HG02973 (cell line): ENCODE results near the gene FCMR.

Experiments
- ATAC-seq: cut with Tn5 transposase; IDR thresholded peaks from one replicate; pipeline ENCODE4 v1.9.1; 2021; ENCODE audit warnings: moderate library complexity; ENCODE audit not compliant: unreplicated experiment

Gene FCMR

DNA sequence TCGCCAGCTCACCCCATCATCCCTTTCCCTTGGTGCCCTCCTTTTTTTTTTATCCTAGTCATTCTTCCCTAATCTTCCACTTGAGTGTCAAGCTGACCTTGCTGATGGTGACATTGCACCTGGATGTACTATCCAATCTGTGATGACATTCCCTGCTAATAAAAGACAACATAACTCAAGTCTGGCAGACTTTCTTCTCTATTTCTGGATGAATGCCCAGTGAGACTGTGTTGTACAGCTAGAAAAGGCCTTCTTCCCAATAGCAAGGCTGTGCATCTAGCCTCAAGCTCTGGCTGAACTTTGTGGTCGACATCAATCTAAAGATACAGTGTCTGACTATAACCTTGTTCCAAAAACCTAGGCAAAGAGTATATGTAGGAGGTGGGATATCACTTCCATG lies 18.1 kb downstream of the FCMR start:
- no peak for ATAC-seq

DNA sequence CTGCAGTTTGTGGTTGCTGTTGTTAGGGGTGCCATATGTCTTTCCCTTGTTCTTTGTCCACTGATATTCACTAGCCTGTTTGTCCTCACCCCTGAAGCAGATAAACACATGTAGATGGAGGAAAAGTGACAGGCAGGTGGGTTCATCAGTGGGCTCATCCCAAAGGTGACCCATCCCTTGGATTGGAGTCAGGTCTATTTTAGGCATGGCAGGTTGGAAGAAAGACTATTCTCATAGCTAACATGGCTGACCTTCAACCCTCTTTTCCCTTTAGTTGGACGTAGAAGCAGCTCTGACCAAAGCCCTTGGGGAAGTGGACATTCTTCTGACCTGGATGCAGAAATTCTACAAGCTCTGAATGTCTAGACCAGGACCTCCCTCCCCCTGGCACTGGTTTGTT lies 19.0 kb downstream of the FCMR start:
- no peak for ATAC-seq

DNA sequence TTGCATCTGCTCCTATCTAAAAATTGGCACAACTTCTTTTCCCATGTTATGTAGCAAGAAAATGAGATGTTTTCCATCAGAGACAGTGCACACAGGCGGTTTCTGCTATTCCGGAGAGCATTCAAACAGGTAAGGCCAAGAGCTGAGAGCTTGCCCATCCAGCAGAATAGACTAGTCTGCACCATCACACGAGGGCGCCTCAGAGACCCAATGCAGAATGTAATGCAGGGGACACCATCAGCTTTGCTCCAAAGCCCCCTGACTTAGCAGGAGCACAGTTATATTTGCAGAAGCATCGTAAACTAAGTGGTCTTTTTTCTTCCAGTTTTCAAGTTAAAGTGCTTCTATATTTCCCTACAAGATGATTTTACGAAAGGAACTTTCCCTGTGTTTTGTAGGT lies 19.8 kb downstream of the FCMR start:
- ATAC-seq: no peak

DNA sequence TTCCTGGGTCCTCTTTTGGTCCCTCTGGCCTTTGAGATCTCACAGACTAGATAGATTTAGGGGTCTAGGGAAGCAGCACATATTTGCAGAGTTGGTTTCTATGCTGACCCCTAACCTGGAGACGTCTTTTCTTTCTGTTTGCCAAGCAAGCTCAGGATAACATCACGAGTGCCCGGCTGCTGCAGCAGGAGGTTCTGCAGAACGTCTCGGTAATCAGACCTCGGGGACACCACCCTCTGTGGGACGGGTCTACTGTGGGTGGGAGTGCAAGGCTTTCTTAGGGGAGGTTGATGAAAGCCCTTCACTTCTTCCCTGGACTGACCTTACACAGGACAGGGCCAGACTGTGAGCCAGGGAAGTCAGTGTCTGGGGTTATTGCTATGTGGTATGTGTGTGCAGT lies 21.6 kb downstream of the FCMR start:
- ATAC-seq: no peak

DNA sequence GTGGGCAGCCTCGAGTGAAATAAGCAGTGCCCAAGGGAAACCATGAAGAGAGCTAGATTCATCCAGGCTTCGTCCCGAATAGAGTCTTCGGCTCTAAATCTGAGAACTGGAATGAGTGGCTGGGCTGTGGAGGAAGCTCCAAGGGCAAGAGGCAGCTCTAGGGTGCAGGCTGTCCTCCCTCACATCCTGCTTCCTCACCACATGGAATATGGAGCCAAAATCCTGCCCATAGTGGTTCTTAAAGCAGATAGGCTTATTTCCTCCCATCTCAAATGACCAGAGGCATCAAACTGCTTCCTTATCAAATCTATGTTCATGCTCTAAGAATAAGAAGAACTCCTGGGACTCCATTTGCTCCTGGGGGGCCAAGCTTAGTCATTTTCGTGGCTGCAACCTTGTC lies 22.0 kb downstream of the FCMR start:
- no peak for ATAC-seq

DNA sequence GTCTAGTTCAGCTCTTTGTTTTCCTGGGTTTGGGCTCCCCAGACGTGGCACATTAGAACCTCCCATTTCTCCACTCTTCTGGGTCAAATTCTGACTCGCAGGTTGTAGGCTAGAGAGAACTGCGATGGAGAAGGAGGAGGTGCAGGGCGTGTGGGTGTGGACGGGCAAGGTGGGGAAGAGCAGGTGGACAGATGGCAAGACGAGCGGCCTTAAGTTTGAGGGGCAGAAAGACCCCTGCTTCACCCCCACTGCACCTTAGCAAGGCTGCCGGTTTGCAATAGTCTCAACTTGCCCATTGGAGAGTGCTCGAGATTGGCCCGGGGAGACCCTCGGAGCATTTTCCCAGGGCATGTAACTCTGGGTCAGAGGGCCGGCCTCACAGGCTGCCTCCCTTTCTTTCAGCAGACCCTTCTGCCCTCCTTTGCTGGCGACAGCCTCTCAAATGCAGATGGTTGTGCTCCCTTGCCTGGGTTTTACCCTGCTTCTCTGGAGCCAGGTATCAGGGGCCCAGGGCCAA lies 22.8 kb downstream of the FCMR start:
- no peak for ATAC-seq

DNA sequence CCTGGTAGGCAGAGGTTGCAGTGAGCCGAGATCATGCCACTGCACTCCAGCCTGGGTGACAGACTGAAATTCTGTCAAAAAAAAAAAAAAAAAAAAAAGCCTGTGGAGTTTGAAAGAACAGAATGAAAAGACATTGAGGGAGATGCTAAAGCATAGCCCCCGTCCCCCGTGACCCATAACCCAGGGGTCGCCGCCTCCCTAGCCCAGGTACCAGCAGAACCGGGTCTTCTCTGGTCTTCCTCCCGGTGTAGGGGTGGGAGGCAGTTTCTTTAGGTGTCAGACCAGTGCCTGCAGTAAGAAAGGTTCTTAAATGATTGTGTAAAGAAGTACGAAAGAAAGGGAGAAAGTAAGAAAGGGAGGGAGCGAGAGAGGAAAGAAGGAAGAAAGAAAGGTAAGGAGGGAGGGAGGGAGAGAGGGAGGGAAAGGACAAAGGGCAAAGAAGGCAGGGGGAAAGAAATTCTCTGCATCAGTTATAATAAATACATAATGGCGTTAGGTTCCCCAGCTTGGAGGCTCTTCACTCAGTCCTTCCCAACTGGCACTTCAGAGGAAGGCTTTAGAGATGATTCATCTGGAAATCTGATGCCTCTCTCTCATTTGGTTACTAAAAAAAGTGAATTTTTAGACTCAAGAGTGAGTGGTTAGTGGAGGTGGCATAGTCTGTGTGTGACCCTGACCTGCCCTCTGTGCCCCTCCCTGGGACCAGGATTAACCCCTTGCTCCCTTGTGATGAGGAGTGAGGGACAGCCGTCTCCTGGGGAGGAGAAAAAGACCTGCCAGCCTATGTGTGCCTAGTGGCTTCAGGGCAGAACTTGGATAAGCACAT lies 23.4 kb downstream of the FCMR start:
- no peak for ATAC-seq

DNA sequence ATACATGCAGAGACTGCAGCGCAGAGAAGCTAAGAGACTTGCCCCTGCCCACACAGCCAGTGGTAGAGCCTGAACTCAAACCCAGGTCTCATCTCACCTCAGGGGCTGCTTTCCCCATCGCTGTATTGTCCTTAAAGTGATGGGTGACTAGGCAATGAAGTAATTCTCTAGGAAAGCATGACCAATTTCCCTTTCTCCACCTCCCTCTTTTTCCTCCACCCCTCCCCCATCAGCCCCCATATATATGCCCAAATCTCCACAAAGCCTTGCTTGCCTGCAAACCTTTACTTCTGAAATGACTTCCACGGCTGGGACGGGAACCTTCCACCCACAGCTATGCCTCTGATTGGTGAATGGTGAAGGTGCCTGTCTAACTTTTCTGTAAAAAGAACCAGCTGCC lies 24.6 kb downstream of the FCMR start, which contains the start of gene IL24:
IL24 (plus strand) TSS at position 269 of the 400 bp plus-strand sequence. CDS start 390 bp downstream, outside the sequence.
- no peak for ATAC-seq

DNA sequence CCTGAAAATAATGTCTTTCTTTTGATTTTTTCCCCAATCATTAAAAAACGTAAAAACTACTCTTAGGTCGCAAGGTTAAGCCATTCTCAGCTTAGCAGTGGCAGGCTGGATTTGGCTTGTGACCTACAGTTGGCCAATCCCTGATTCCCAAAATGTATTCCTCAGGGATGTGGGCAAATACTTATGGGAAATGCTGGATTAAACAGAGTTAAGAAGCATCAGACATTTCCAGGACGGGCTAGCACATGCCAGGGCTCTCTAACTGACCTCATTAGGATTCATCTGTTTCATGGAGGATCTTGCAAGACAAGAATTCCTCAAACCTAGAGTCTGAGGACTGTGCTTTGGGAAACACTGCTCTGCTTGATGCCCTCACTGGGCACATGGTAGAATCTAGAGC lies 25.5 kb downstream of the FCMR start:
- no peak for ATAC-seq

DNA sequence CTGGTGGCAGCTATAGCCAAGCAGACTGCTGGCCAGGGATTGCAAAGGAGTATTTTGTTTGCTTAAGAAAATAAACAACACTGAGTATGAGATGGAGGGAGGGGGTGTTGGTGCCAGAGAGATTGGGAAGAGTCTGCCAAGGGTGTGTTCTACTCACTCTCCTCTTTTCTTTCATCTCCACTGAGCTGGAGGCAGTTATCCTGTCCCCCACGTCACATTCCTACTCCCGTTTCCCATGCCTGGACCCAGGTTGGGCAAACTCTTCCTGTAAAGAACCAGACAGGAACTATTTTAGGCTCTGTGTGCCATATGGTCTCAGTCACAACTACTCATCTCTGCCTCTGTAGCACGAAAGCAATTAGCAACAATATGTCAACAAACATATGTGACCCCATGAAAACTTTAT lies 25.9 kb downstream of the FCMR start:
- no peak for ATAC-seq

DNA sequence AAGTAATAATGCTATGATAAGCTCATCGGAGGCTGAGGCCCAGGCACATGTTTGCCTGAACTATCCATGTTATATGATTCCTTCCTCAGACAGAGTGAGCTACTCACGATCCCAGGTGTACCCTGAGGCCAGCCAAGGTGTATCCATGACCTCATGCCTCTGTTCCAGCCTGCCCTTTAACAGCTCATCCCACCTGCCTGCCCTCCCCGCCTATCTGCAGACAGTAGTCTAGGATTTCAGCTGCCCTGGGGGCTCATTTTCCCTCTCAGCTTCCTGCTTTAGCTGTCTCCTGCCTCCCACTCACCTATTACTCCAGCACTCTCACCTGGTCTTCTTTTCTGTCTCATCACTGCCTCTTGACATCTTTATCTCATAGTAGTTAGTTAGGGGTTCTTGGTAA lies 26.4 kb downstream of the FCMR start:
- no peak for ATAC-seq

DNA sequence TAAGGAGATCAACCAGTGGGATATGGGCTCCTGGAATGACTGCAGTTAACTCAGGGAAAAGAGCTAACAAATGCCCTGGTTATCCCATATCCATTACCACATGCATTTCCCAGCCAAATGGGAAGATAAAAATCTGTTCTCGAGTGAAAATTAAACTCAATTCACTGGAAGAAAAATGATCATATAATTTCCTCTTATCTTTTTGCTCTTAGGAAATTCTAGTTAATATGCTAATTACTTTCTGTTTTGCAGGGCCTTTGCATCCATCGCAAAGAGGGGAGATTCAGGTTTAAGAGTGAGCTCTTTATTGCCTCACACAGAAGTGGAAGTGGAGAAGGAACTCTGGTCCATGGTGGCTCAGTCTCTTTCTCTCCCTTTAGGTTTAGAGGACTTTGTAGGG lies 28.4 kb downstream of the FCMR start:
- ATAC-seq: no peak

DNA sequence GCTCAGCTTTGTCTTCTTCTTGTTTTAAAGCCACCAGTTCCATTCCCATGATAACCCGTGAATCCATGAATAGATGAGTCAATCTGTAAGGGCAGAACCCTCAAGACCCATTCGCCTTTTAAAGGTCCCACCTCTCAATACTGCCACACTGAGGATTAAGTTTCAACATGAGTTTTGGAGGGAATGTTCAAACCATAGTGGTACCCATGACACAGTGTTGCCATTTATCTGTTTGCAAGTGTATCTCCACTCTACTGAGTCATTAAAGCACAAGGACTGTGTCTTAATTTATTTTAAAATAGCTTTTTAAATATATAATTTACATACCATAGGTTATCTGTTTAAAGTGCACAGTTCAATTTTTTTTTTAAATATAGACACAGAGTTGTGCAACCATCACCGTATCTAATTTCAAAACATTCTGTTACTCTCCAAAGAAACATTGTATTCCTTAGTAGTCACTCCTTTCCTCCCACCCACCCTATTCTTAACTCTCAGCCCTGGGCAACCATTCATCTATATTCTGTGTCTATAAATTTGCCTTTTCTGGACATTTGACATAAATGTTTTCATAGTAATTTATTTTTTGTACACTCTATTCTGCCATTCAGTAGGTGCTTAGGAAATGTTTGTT lies 29.3 kb downstream of the FCMR start:
- ATAC-seq: no peak

DNA sequence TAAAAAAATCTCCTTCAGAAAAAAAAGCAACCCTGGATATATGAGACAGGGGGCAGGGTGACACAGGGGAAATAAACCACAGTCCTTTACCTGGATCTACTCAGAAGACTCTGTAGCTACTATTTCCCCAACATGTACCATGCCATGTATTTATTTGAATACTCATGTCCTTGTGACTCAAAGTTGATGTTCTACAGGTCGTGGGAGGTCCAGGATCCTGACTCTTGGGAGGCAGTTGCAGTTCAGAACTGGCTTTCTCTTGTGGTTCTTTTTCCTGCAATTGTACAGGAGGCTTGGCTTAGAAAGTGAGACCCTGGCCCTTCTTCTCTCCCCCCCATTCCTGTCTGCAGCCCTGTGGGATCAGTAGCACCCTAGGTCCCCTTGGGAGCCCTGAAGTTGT lies 30.3 kb downstream of the FCMR start:
- ATAC-seq: no peak

DNA sequence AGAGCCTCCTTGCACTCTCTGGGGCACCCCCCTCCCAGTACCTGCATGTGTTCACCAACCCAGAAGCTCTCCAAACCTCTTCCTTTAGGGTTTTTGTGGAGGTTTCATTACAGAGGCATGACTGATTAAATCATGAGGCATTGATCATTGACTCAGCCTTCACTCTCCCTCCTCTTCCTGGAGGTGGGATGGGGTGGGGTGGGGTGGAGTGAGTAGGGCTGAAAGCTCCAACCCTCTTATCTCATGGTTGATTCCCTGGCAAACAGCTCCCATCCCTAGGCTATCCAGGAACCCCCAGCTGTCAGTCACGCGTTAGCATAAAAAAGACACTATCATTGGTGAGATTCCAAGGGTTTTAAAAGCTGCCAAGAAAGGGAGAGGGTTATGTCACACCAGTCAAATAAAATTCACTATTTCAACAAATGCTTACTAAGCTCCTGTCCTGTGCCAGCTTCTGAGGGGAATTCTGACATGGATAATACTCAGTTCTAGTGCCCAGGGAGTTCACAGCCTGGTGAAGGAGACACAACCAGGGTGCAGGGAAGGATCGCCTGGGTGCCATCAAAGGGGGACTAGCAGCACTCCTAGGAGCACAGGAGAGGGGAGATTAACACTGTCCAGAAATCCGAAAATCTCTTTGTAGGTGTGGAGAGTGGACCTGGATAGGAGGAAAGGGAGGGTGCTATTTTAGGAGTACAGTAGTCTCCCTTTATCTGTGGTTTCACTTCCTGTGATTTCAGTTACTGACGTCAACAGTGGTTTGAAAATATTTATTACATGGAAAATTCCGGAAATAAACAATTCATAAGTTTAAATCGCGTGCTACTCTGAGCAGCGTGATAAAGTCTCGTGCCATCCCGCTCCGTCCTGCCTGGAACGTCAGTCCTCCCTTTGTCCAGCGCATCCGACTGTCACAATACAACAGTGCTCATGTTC lies 31.3 kb downstream of the FCMR start:
- ATAC-seq: no peak

DNA sequence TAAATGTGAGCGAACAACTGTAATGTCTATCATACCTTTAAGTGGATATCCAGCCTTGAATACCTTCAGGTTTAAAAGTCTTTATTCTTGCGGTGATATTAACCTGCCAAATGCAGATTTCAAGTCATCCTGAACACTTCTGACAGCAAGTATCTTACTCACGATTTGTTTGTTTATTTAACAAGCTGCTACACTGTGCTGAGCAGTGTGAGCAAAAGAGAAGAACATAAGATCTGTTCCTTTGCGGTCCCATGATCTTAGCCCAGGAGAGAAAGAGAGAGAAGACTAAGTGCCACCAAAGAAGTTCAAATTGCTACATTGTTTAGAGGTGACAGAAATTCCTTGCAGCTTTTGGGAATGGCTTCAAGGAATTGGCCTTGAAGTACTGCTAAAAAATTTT lies 34.0 kb downstream of the FCMR start:
- ATAC-seq: no peak

DNA sequence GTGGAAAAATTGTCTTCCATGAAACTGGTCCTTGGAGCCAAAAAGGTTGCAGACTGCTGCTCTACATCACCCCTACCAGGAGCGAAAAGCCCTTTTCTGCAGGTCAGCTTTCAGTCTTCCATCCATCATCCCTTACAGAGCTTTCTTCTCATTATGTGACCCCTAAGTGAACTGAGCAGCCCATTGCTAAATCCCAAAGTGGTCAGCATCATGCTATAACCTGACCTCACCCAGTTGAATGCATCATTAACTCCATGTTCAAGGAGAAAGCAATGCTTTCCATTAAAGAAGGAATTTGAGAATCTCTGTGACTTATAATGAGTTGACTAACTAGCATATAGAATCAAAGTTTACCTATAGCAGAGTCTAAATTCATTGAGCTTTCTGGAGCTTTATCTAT lies 34.9 kb downstream of the FCMR start:
- ATAC-seq: no peak

DNA sequence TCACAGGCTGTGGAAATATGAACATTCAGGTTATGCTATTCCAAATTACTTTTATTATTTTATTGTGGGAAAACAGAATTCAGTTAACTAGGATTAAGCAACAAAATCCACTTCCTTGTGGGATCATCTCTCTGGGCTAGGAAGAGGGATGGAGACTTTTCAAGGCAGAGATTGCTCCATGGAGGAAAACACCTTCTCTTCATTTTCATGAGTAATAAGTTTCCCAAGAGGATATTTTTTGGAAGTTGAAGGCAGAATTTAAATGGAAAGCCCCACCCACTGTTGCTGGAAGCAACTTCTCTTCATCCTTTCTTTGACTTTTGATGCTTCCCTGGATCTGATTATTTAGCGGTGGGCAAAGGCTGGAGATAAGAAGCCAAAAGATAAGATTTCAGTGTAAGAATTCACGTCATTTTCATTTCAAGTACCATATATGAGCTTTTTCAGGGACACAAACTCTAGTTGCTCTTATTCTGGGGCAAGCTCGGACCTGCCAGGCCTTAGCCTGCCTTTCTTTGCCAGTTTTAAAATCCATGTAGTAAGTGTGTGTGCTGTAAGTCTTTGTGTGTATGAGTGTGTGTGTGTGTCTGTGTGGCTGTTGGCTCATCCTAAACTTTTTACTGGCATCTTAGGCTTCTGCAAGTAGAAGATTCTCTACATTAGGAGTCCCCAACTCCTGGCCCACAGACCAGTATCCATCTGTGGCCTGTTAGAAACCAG lies 36.2 kb downstream of the FCMR start:
- ATAC-seq: no peak

DNA sequence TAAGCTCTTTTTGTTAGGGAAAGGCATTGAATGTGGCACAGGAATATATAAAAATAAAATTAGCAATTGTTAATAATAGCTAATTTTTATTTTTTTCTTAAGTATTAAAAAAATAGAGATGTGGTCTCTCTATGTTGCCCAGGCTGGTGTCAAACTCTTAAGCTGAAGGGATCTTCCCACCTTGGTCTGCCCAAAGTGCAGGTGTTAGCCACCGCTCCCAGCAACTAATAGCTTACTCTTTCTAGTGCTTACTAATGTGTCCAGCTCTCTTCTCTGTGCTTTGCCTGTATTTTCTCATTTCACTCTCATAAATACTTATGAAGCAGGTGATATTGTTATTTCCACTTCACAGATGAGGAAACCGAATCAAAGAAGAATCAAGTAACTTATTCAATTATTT lies 37.9 kb downstream of the FCMR start:
- ATAC-seq: no peak

DNA sequence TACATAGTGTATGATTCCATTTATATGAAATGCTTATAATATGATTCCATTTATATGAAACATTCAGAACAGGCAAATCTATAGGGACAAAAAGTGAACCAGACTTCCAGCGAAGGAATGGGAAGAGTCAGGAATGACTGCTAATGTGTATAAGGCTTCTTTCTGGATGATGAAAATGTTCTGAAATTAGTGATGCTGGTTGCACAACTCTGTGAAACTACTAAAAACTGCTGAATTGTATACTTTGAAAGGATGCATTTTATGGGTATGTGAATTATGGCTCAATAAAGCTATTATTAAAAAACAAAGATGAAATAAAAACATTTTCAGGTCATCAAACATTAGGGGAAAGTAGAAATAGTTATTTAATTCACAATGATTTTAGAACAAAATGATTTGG lies 38.6 kb downstream of the FCMR start:
- no peak for ATAC-seq

DNA sequence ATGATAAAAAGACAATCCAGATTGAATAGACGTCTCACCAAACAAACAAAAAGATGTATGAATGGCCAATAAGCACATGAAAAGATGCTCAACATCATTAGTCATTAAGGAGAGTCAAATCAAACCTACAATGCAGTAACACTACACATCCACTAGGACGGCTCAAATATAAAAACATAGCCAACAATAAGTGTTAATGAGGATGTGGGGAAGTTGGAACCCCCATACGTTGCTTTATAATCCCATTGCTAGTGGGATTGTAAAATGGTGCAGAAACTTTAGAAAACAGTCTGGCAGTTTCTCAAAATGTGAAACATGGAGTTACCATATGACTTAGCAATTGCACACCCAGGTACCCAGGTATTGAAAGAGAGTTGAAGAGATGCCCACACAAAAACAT lies 39.2 kb downstream of the FCMR start:
- no peak for ATAC-seq
